GM06990 (cell line): ENCODE results near the gene GARIN1A.

Source experiments
- DNase-seq: peaks from one replicate; pipeline ENCODE4 v3.0.0-alpha.2; 2011; ENCODE audit not compliant: insufficient read length; ENCODE audit errors: extremely low read depth
- H3K27me3 ChIP-seq: replicated peaks from 2 replicates; pipeline ENCODE4 v1.6.0; 2011; ENCODE audit warnings: low read length; ENCODE audit not compliant: control insufficient read depth, insufficient read depth
- H3K36me3 ChIP-seq: 2 replicates; pipeline ENCODE4 v1.5.1; 2011; ENCODE audit warnings: low read length; ENCODE audit not compliant: control insufficient read depth, insufficient read depth
- H3K4me3 ChIP-seq: replicated peaks from 2 replicates; pipeline ENCODE4 v1.5.1; 2011; ENCODE audit warnings: low read depth, mild to moderate bottlenecking, control low read depth, low read length
- TF ChIP-seq, protein P1 (sequence below): IDR thresholded peaks from 2 replicates; pipeline ENCODE4 v1.5.1; 2011; ENCODE audit warnings: low read length, control low read depth, mild to moderate bottlenecking, inconsistent platforms; ENCODE audit not compliant: insufficient read depth, poor library complexity, severe bottlenecking

GARIN1A gene

DNA sequence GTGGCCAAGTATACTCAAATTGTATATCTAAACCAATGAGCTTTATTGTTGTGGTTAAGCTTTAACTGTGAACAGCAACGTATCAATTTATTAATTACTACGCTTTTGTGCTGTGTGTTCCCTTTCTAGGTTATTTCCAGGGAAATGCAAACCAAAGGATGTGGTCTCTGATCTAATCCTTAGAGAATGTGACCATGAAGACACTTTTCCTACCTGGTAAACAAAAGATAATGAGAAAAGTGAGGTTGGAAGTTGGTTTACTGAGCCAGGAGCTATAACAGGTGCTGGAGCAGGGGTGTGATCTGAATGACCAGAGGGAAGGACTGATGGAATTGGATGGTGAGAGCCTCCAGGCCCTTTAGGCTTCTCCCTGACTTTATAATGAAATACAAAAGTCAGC, 41.7 kb downstream of the GARIN1A start:
- Histone ChIP-seq H3K27me3 (peaks cover 2% of the 10 kb centered on the region; the same call in 1 of the 2 replicates), H3K4me3 (no peak overlapping the region), H3K36me3 (no peaks in the 10 kb centered on the region)
- TF ChIP-seq, protein P1, sequence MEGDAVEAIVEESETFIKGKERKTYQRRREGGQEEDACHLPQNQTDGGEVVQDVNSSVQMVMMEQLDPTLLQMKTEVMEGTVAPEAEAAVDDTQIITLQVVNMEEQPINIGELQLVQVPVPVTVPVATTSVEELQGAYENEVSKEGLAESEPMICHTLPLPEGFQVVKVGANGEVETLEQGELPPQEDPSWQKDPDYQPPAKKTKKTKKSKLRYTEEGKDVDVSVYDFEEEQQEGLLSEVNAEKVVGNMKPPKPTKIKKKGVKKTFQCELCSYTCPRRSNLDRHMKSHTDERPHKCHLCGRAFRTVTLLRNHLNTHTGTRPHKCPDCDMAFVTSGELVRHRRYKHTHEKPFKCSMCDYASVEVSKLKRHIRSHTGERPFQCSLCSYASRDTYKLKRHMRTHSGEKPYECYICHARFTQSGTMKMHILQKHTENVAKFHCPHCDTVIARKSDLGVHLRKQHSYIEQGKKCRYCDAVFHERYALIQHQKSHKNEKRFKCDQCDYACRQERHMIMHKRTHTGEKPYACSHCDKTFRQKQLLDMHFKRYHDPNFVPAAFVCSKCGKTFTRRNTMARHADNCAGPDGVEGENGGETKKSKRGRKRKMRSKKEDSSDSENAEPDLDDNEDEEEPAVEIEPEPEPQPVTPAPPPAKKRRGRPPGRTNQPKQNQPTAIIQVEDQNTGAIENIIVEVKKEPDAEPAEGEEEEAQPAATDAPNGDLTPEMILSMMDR, result no peak
- DNase-seq, result no peak

DNA sequence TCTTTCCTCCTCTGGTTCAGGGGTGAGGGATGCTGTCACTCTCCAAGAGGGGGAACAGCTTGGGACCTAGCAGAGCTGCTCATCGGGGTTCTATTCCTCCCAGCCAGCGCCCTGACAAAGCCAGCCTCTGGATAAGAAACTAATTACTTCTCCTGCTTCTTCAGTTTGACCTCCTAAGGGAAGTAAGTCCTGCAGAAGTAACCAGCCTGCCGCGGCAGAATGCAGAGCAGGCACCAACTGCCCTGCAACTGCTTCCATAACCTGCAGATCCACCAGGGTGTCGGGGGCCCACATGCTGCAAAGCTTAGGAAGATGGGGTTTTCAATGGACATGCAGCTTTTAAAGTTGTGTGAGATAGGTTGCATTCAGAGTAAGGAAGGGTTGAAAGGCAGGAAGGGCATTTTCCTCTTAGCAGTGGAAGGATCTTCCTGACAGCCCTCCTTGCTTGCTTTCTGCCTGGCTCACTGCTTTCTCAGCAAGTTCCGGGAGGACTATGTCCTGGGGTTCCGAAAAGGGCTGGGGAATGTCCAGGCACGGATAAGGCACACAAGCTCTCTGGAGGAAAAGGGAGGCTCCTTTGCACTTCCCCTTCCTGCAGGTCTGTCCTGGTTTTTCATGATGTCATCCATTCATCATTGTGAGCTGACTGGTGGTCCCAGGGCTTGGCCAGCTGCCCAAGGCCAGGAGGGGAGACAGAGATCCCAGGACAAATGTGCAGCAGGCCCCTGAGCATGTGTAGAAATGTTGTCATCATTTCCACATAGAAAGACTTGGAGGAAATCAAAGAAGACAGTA, 42.8 kb downstream of the GARIN1A start:
- no peak for DNase-seq
- peaks cover 2% of the 10 kb centered on the region; the same call in 1 of the 2 replicates for H3K27me3 ChIP-seq
- H3K4me3 ChIP-seq, result no peak overlapping the region
- no peaks in the 10 kb centered on the region for H3K36me3 ChIP-seq
- TF ChIP-seq, protein P1, result no peak

DNA sequence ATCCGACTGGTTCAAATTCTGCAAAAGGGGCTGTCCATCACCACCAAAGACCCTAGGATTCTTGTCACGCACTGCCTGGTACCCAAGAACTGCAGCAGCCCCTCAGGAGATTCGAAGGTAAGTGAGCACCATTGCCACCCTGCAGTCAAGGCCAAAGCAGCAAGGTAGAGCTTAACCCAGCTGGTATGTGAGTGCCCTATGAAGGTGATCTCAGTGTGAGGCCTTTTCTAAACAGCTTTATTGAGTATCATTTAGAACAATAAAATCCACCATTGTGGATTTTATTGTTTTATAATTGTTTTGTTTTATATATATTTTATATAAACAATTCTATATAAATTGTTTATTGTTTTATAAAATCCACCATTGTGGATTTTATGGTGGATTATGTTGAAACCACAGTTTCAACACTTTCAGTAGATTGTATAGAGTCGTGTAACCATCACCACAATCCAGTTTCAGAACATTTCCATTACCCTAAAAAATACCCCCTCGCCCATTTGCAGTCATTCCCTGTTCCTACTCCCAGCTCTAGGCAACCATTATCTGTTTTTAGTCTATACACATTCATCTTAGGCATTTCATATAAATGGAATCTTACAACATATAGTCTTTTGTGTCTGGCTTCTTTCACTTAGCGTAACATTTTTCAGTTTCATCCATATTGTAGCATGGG, 47.0 kb downstream of the GARIN1A start:
- peaks cover 2% of the 10 kb centered on the region; the same call in 1 of the 2 replicates for H3K27me3 ChIP-seq
- H3K4me3 ChIP-seq, result no peak overlapping the region
- H3K36me3 ChIP-seq, result no peaks in the 10 kb centered on the region
- no peak for DNase-seq
- TF ChIP-seq, protein P1, result no peak

DNA sequence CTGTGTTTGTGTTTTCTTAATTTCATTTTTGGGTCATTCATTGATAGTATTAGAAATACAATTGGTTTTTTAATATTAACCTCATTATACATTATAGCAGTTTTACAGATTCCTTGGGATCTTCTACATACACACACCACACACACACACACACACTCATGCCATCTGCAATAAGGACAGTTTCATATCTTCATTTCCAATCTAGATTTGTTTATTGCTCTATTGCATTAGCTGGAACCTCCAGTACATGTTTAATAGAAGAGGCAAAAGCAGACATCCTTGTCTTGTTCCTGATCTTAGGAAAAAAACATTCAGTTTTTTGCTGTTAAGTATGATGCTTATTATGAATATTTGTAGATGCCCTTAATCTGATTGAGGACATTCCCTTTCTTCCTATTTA, 49.3 kb downstream of the GARIN1A start:
- TF ChIP-seq, protein P1, result no peak
- no peak for DNase-seq

More for the DNA sequence above, 49.3 kb downstream of the GARIN1A start:
- H3K4me3 ChIP-seq, result no peak overlapping the region
- no peaks in the 10 kb centered on the region for H3K36me3 ChIP-seq
- no peaks in the 10 kb centered on the region; the same call in 1 of the 2 replicates for H3K27me3 ChIP-seq
